RCC 7860 (cell line): Measurements from ENCODE around the gene ELP5.
A peak's percentile ranks its signal among the peaks of the same experiment; 100 is the strongest.

Source experiments
- DNase-seq: peaks from one replicate; pipeline ENCODE4 v3.0.0-alpha.2; 2015; ENCODE audit warnings: low spot score
- FAIRE-seq: peaks from 2 replicates; lab custom pipeline; 2012; peaks lifted over from hg19 to GRCh38; lab: Jason Lieb, UNC

The ELP5 gene, protein sequence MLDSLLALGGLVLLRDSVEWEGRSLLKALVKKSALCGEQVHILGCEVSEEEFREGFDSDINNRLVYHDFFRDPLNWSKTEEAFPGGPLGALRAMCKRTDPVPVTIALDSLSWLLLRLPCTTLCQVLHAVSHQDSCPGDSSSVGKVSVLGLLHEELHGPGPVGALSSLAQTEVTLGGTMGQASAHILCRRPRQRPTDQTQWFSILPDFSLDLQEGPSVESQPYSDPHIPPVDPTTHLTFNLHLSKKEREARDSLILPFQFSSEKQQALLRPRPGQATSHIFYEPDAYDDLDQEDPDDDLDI

DNA sequence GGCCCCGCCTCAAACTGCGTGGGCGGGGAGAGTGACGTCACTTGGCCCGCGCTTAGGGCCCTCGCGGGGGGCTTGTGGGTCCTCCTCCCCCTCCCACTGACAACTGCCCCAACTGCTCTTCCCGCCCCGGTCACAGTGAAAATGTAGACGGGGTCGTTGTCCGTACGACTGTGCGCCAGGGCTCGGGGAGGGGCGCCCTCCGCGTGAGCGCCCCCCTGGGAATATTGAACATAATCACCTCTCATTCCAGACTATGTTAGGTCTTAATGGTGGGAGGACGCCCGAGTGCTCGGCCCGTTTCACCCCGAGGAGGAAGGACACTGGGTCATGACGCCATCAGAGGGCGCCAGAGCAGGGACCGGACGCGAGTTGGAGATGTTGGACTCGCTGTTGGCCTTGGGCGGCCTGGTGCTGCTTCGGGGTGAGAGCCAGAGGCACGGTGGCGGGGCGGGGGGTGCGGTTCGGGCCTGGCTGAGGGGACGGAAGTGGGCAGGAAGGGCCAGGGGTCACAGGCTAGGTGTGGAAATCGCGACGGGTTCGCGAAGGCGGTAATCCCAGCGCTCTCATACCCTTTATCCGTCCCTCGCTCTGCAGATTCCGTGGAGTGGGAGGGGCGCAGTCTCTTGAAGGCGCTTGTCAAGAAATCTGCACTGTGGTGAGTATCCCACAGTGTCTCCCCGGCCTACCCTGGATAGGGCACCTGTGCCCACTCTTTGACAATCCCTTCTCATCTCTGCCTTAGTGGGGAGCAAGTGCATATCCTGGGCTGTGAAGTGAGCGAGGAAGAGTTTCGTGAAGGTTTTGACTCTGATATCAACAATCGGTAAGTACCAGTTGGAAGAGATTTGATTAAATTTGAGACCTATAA is at the start of gene ELP5:
Gene ELP5, plus strand, starts transcription at position 40 of the 868 bp plus-strand sequence. Its CDS starts 336 bp downstream, at position 376.
- DNase-seq = peak; percentile 79
- FAIRE-seq = no peak

- DNase-seq = no peak
- FAIRE-seq = no peak
These were observed 48.6 kb upstream of the ELP5 start for GRCh38 chr17:7203391-7203790.

- FAIRE-seq = no peak
These were observed 47.7 kb upstream of the ELP5 start for GRCh38 chr17:7204336-7204735.

DNA sequence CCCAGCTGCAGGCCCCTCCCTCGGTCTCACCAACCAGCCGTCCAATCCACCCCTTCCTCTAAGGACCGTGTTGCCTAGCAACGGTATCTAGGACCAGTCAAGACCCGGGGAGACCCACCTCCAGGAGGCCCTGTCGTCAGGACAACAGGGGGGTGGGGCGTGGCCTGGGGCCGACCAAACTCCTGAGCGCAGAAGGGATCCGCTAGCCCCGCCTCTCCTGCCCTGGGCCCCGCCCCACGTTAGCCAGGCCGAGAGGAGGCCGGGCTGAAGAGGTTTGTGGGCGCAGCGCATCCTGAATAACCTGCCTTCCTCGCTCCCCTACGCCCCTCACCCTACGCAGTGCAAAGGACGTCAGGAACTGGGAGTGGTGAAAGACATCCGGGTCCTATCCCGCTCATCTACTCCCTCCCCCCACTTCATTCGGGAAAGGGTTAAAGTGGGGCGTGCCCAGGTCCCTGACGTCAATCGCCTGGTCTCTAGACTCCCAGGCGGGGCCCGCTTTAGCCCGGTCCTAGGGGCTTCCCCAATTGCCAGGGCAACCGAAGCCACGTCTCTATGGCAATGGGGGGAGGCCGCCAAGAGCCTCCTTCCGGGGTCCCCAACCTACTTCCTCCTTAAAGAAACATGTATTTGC is 47.1 kb upstream of the ELP5 start:
- no peak for DNase-seq
- FAIRE-seq = no peak

More at GRCh38 chr17:7204336-7204735, 47.7 kb upstream of the ELP5 start:
- DNase-seq = no peak

DNA sequence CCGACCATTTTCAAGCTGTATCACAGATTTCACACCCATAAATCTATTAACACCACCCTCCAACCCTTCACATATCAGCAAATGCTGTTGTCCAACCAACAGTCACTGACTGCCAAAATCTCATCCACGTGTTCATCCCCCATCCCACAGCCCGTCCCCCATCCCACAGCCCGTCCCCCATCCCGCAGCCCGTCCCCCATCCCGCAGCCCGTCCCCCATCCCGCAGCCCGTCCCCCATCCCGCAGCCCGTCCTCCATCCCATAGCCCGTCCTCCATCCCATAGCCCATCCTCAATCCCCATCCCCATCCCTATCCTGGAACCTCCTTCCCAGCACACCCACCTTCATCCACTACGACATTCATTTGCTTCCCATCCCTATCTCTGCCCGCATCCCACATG is 46.5 kb upstream of the ELP5 start:
- no peak for FAIRE-seq
- no peak for DNase-seq

- FAIRE-seq (no peak), DNase-seq (no peak)
These were observed 44.7 kb upstream of the ELP5 start for GRCh38 chr17:7207120-7208001.

GRCh38 chr17:7208027-7208571 is 43.9 kb upstream of the ELP5 start:
- FAIRE-seq (no peak), DNase-seq (no peak)

- no peak for FAIRE-seq
- DNase-seq = no peak
These were observed 43.1 kb upstream of the ELP5 start for GRCh38 chr17:7208754-7209460.

DNA sequence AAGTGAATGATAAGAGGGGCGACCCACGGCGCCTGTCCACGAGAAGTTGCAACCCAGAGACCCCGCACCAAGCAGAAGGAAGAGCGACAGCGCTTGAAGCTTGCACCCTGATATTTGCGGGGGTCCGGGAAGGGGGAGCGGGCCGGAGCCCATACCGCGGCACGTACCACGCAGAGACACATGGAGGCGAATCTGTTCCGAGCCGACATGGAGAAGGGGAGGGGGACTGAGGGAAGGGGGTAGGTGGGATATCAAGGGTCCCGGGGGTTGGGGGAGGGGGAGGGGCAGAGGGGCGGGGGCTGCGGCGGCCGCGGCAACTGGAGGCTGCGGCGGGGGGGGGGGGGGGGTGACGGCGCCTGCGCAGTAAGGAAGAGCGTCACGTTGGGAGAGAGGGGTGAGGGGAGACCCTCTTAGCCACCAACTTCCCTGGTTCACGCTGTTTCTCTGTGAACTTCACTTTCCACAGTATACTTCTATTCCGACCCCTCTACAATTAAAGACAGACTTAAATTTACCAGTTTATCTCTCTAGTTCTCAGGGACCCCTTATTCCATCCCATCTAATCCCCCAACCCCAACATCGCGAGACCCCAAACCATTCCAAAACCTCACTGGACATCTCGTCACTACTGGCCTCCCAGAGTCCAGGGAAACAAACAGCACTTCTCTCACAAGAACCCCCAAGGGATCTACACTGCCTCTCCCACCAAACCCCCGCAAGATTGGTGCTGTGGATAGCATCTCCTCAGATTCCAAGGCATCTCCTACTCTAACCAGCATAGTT is 40.3 kb upstream of the ELP5 start:
- DNase-seq (no peak), FAIRE-seq (no peak)

- FAIRE-seq (no peak), DNase-seq (peak; percentile 57)
These were observed 38.1 kb upstream of the ELP5 start for GRCh38 chr17:7213895-7214299.

GRCh38 chr17:7214300-7215135 is 37.5 kb upstream of the ELP5 start:
- FAIRE-seq = peak; percentile 73
- DNase-seq = peak; percentile 80

DNA sequence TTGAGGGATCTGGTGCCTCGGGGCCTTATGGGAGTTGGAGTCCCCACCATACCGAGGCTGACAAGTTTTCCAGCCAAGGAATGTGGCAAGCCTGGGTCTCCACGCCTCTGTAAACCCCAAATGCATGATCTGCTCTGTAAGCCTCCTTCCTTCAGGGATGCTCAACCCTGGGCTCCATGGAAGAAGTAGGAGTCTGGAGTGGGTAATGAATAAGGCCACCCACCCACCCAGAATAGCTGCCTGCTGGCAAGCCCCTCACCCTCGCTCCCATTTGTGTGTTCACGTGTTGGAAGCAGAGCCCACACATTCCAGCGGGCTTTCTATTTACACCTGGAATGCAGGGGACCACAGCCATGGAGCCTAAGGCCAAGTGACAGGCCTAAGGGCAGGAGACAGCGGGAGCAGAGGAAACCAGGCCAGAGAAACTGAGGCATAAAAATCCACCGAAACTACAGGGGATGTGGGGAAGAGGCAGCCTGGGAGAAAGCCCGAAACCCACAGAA is 36.8 kb upstream of the ELP5 start:
- DNase-seq (no peak), FAIRE-seq (no peak)

DNA sequence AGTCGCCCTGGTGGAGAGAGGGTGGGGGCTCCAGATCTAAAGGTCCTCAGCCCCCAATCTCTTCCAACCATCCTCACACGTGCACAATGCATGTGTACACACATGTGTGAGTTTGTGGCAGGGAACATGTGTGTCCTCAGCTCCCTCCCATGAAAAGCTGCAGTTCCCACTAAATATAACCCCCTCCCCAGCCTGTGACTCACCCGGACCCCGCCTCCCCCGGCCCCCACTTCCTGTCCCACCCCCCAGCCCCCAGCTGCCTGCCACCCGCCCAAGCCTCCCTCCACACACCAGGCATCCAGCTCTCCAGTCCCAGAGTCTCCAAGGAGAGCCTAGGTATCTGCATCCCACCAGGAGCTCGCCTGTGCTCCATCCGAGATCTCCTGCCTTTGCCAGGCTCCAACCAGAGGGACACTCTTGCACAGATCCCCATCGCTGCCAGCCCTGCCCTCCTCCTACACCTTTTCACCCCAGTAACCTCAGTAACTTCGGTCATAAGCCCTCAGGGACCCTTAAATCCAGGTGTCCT is 36.3 kb upstream of the ELP5 start:
- DNase-seq (no peak), FAIRE-seq (no peak)

GRCh38 chr17:7216242-7217112 is 35.5 kb upstream of the ELP5 start:
- DNase-seq = no peak
- no peak for FAIRE-seq

DNA sequence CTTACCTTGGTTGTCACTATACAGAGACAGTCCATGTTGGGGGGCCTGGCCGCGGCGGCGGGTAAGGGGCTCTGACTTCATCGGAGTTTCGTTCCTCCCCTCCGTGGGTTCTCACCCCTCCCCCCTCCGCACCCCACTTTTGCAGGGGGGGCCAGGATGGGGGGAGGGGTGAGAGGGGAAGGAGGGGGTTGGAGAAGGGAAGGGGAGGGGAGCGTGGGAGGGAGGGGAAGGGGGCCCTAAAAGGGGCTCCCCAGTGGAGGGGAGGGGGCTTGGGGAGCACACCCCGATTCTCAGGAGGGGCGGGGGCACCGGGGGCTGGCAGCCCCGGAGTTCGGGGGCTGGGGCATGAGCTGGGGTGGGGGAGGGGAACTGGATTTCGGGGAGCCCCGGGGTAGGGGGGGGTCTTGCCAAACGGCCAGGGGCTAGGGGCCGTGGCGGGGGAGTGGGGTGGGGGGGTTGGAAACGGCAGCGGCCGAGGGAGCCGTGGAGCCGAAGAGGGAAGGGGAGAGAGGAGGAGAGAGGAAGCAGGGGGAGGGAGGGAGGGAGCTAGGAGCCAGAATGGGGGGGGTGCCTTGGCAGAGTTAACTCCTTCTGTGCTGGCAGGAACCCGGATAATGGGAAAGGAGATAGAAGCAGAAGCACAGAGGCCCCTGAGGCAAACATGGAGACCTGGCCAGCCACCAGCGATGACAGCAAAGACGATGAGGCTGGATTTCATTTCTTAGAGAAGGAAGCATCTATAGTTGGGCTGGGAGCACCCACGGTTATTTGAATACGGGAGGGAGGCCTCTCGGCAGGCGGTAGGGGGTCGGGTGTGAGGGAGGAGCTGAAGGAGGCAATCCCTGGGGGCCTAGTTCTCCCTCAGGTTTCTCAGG is 34.7 kb upstream of the ELP5 start:
- no peak for DNase-seq

DNA sequence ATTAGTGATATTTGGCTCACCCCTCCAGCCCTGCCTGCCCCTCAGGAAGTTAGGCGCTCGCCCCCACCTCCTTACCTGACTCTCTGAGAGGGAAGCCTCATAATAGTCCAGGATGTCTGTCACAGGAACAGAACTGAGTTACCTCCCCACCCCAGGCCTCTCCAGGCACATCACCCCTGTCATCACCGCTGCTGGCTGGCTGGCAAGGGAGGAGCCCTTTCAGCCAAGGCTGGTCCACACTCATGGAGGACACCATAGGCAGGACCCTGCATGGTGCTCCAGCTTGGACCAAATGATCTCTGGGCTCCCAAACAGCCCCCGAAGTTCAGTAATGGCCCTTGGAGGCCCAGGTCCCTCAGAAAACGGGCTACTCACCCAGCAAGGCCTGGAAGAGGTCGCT is 33.8 kb upstream of the ELP5 start:
- FAIRE-seq (no peak), DNase-seq (no peak)

More for the DNA sequence above, 34.7 kb upstream of the ELP5 start:
- no peak for FAIRE-seq
